ENCODE measurements around the gene MMP15.

MMP15 gene

GRCh38 chr16:57984443-57985203 lies 40.9 kb upstream of the MMP15 start:
- peak overlapping the region; percentile 45 for H3K4me3 ChIP-seq (ENCODE audit: low read length)
- peak; percentile 29 for DNase-seq (ENCODE audit: low read depth)
- TF ChIP-seq CTCF (conservative IDR thresholded peaks at IDR 0.05; ENCODE audit: low read length) = no peak

GRCh38 chr16:57985204-57986181 lies 40.1 kb upstream of the MMP15 start:
- TF ChIP-seq CTCF (conservative IDR thresholded peaks at IDR 0.05; ENCODE audit: low read length) = no peak
- no peak for DNase-seq (ENCODE audit: low read depth)
- peak overlapping the region; percentile 45 for H3K4me3 ChIP-seq (ENCODE audit: low read length)

- TF ChIP-seq CTCF (conservative IDR thresholded peaks at IDR 0.05; ENCODE audit: low read length) = no peak
- no peak overlapping the region for H3K4me3 ChIP-seq (ENCODE audit: low read length)
Observed at GRCh38 chr16:57986196-57986595, 39.4 kb upstream of the MMP15 start.

GRCh38 chr16:57987441-57988177 lies 37.9 kb upstream of the MMP15 start:
- TF ChIP-seq CTCF (conservative IDR thresholded peaks at IDR 0.05; ENCODE audit: low read length) = no peak
- no peak for DNase-seq (ENCODE audit: low read depth)
- H3K4me3 ChIP-seq (ENCODE audit: low read length) = no peak overlapping the region

More at GRCh38 chr16:57986196-57986595, 39.4 kb upstream of the MMP15 start:
- DNase-seq (ENCODE audit: low read depth) = no peak

GRCh38 chr16:57988929-57989328 lies 36.6 kb upstream of the MMP15 start:
- no peak for TF ChIP-seq CTCF (conservative IDR thresholded peaks at IDR 0.05; ENCODE audit: low read length)
- no peak for DNase-seq (ENCODE audit: low read depth)
- H3K4me3 ChIP-seq (ENCODE audit: low read length) = no peak overlapping the region

- TF ChIP-seq CTCF (conservative IDR thresholded peaks at IDR 0.05; ENCODE audit: low read length) = no peak
- DNase-seq (ENCODE audit: low read depth) = no peak
- no peak overlapping the region for H3K4me3 ChIP-seq (ENCODE audit: low read length)
Observed at GRCh38 chr16:57991551-57992059, 33.9 kb upstream of the MMP15 start.

Measured in AG10803 (cell line).